H9 (cell line): ENCODE measurements around the gene C12orf75. TPM values are rescaled to one million over a fixed set of nuclear protein-coding genes. Genes with fewer than 3 reads are reported as not detected.

ENCODE experiments used
- DNase-seq: peaks from one replicate; pipeline ENCODE4 v3.0.0-alpha.2; 2017
- H2AFZ ChIP-seq: one replicate; pipeline ENCODE4 v1.6.1; 2013; ENCODE audit warnings: mild to moderate bottlenecking, low read length, control low read depth, moderate library complexity
- H2AK5ac ChIP-seq: 2 replicates; pipeline ENCODE4 v1.6.1; 2013; ENCODE audit warnings: low read length, control low read depth, mixed read lengths; ENCODE audit not compliant: insufficient read length
- H2BK120ac ChIP-seq: one replicate; pipeline ENCODE4 v1.6.1; 2013; ENCODE audit warnings: low read depth, mild to moderate bottlenecking, low read length, control low read depth, inconsistent platforms; ENCODE audit not compliant: poor library complexity, severe bottlenecking
- H2BK12ac ChIP-seq: 2 replicates; pipeline ENCODE4 v1.6.1; 2013; ENCODE audit warnings: low read length, control low read depth, mixed read lengths, low read depth; ENCODE audit not compliant: insufficient read length
- H2BK15ac ChIP-seq: 2 replicates; pipeline ENCODE4 v1.6.1; 2013; ENCODE audit warnings: low read depth, low read length, control low read depth
- H2BK20ac ChIP-seq: one replicate; pipeline ENCODE4 v1.6.1; 2013; ENCODE audit warnings: low read depth, mild to moderate bottlenecking, low read length, control low read depth, inconsistent platforms; ENCODE audit not compliant: poor library complexity, severe bottlenecking
- H2BK5ac ChIP-seq: 2 replicates; pipeline ENCODE4 v1.6.1; 2013; ENCODE audit warnings: low read length, control low read depth, mixed read lengths; ENCODE audit not compliant: insufficient read length
- H3K14ac ChIP-seq: 2 replicates; pipeline ENCODE4 v1.6.1; 2013; ENCODE audit warnings: low read length, control low read depth; ENCODE audit not compliant: insufficient read depth
- H3K18ac ChIP-seq: 2 replicates; pipeline ENCODE4 v1.6.1; 2013; ENCODE audit warnings: low read depth, mild to moderate bottlenecking, mixed read lengths, low read length, control low read depth; ENCODE audit not compliant: insufficient read length
- H3K23ac ChIP-seq: 2 replicates; pipeline ENCODE4 v1.6.1; 2013; ENCODE audit warnings: low read length, control low read depth, mixed read lengths, low read depth; ENCODE audit not compliant: insufficient read length
- H3K23me2 ChIP-seq: 2 replicates; pipeline ENCODE4 v1.6.1; 2013; ENCODE audit warnings: low read depth, mild to moderate bottlenecking, mixed read lengths, low read length, control low read depth; ENCODE audit not compliant: insufficient read length, poor library complexity, severe bottlenecking
- H3K27ac ChIP-seq: 2 replicates; pipeline ENCODE4 v1.5.1; 2013; ENCODE audit warnings: low read length, control low read depth, mixed read lengths, low read depth; ENCODE audit not compliant: insufficient read length
- H3K27me3 ChIP-seq: 2 replicates; pipeline ENCODE4 v1.6.1; 2013; ENCODE audit warnings: low read length, control low read depth, inconsistent platforms; ENCODE audit not compliant: insufficient read depth
- H3K4ac ChIP-seq: 2 replicates; pipeline ENCODE4 v1.6.1; 2013; ENCODE audit warnings: low read depth, mild to moderate bottlenecking, control low read depth, inconsistent platforms, low read length, moderate library complexity
- H3K4me1 ChIP-seq: 2 replicates; pipeline ENCODE4 v1.6.1; 2013; ENCODE audit warnings: low read length, control low read depth, inconsistent platforms; ENCODE audit not compliant: insufficient read depth
- H3K4me2 ChIP-seq: 2 replicates; pipeline ENCODE4 v1.6.1; 2013; ENCODE audit warnings: low read length, control low read depth, mixed read lengths; ENCODE audit not compliant: insufficient read length, insufficient read depth
- H3K56ac ChIP-seq: 2 replicates; pipeline ENCODE4 v1.6.1; 2013; ENCODE audit warnings: low read depth, mild to moderate bottlenecking, mixed read lengths, low read length, control low read depth; ENCODE audit not compliant: insufficient read length
- H3K79me1 ChIP-seq: 2 replicates; pipeline ENCODE4 v1.6.1; 2013; ENCODE audit warnings: low read depth, mild to moderate bottlenecking, moderate library complexity, low read length, control low read depth, inconsistent platforms; ENCODE audit not compliant: insufficient read depth, poor library complexity, severe bottlenecking
- H3K79me2 ChIP-seq: 2 replicates; pipeline ENCODE4 v1.6.1; 2013; ENCODE audit warnings: low read length, control low read depth, inconsistent platforms; ENCODE audit not compliant: insufficient read depth
- H3K9ac ChIP-seq: 2 replicates; pipeline ENCODE4 v1.6.1; 2013; ENCODE audit warnings: low read length, control low read depth, mixed read lengths; ENCODE audit not compliant: insufficient read length; ENCODE audit errors: extremely low read depth
- H3K9me3 ChIP-seq: one replicate; pipeline ENCODE4 v1.6.1; 2013; ENCODE audit warnings: low read depth, low read length, inconsistent platforms; ENCODE audit not compliant: control insufficient read depth
- H3T11ph ChIP-seq: one replicate; pipeline ENCODE4 v1.6.1; 2013; ENCODE audit warnings: mild to moderate bottlenecking, low read length, control low read depth, inconsistent platforms
- H4K20me1 ChIP-seq: one replicate; pipeline ENCODE4 v1.6.1; 2013; ENCODE audit not compliant: control insufficient read depth, insufficient read length, insufficient read depth
- H4K5ac ChIP-seq: 2 replicates; pipeline ENCODE4 v1.6.1; 2013; ENCODE audit warnings: low read depth, mild to moderate bottlenecking, mixed read lengths, low read length, control low read depth; ENCODE audit not compliant: insufficient read length
- H4K8ac ChIP-seq: replicated peaks from 2 replicates; pipeline ENCODE4 v1.6.1; 2013; ENCODE audit warnings: low read length, control low read depth, mixed read lengths, low read depth; ENCODE audit not compliant: insufficient read length
- H4K91ac ChIP-seq: 2 replicates; pipeline ENCODE4 v1.6.1; 2013; ENCODE audit warnings: low read depth, mild to moderate bottlenecking, moderate library complexity, mixed read lengths, low read length, control low read depth; ENCODE audit not compliant: insufficient read length
- H3K27ac Mint-ChIP-seq, 3 experiments: 2 replicates in 2 of 3; 3 replicates in 1 of 3; pipeline ENCODE4 v1.8.0; 2020 to 2021; ENCODE audit warnings: mixed read lengths in 3 of 3, mild to moderate bottlenecking in 1 of 3, moderate library complexity in 1 of 3
- H3K27me3 Mint-ChIP-seq: 2 replicates; pipeline ENCODE4 v1.8.0; 2021; ENCODE audit warnings: low read depth, mild to moderate bottlenecking, moderate library complexity, mixed read lengths
- H3K36me3 Mint-ChIP-seq, 3 experiments: 2 replicates in 2 of 3; 3 replicates in 1 of 3; pipeline ENCODE4 v1.8.0; 2020 to 2021; ENCODE audit warnings: low read depth in 3 of 3, mixed read lengths in 3 of 3; ENCODE audit not compliant: insufficient read depth in 1 of 3
- H3K4me1 Mint-ChIP-seq, 2 experiments: 2 replicates each; pipeline ENCODE4 v1.8.0; 2020; ENCODE audit warnings: mixed read lengths in 2 of 2
- H3K4me3 Mint-ChIP-seq, 2 experiments: 2 replicates in 1 of 2; 3 replicates in 1 of 2; pipeline ENCODE4 v1.8.0; 2020 to 2021; ENCODE audit warnings: mild to moderate bottlenecking in 2 of 2, mixed read lengths in 2 of 2, moderate library complexity in 1 of 2
- H3K9me3 Mint-ChIP-seq, 2 experiments: 2 replicates in 1 of 2; 3 replicates in 1 of 2; pipeline ENCODE4 v1.8.0; 2020; ENCODE audit warnings: mild to moderate bottlenecking in 2 of 2, mixed read lengths in 2 of 2, moderate library complexity in 1 of 2
- WGBS: extraction: QIAGEN DNeasy Blood & Tissue Kit; methylation state at CpG from one replicate; pipeline ENCODE4 v1.1.7; 2013; ENCODE audit warnings: missing lambda C conversion rate, low lambda C conversion rate, mixed read lengths; ENCODE audit not compliant: insufficient read length; ENCODE audit errors: extremely low coverage; 5-methylcytosine and 5-hydroxymethylcytosine counted together
- total RNA-seq: library from RNA; stranded (reverse); gene quantifications from 2 replicates; pipeline ENCODE4 v1.2.1, GENCODE V29; 2021
- TF ChIP-seq, protein P1 (sequence below): fragments of 200-600 bp; sonication (generic); conservative IDR thresholded peaks from 3 replicates; pipeline ENCODE4 v1.8.0; 2021; ENCODE audit warnings: antibody characterized with exemption, mild to moderate bottlenecking

The C12orf75 gene
- total RNA-seq, 1 experiment from 2014 or later: 37.9 TPM

DNA sequence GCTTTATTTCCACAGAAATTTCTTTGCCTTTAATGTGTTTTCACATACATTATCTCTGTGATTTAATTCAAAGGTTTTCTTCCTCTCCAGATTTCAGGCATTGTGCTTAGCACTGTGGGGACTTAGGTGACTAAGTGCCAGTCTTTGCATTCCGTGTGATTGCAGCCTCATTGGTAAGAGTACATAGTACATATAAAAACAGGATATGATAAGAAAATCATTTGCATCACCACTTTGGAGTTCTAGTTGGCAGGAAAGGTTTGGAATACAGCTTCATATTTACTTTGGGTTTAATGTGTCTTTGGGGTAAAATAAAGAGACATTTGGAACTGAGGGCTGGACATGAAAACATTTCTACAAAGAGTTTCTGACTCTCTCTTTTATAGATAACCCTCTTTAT lies 37.8 kb upstream of the C12orf75 start:
- DNase-seq: no peak
- H3K27ac ChIP-seq: no peak overlapping the region
- H4K91ac ChIP-seq: no peak overlapping the region
- no peaks in the 10 kb centered on the region for H4K20me1 ChIP-seq
- no peaks in the 10 kb centered on the region for H3K79me1 ChIP-seq
- no peak overlapping the region for H3K4me3 Mint-ChIP-seq
- no peak overlapping the region for H3K4ac ChIP-seq
- H3K36me3 Mint-ChIP-seq: peaks cover 3% of the 10 kb centered on the region in 3 experiments; a peak in 6 of 7 replicates
- TF ChIP-seq, protein P1, sequence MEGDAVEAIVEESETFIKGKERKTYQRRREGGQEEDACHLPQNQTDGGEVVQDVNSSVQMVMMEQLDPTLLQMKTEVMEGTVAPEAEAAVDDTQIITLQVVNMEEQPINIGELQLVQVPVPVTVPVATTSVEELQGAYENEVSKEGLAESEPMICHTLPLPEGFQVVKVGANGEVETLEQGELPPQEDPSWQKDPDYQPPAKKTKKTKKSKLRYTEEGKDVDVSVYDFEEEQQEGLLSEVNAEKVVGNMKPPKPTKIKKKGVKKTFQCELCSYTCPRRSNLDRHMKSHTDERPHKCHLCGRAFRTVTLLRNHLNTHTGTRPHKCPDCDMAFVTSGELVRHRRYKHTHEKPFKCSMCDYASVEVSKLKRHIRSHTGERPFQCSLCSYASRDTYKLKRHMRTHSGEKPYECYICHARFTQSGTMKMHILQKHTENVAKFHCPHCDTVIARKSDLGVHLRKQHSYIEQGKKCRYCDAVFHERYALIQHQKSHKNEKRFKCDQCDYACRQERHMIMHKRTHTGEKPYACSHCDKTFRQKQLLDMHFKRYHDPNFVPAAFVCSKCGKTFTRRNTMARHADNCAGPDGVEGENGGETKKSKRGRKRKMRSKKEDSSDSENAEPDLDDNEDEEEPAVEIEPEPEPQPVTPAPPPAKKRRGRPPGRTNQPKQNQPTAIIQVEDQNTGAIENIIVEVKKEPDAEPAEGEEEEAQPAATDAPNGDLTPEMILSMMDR: no peak
- no peak overlapping the region for H4K5ac ChIP-seq
- H3K27me3 Mint-ChIP-seq: no peaks in the 10 kb centered on the region; the same call in 1 of the 2 replicates
- H3K9ac ChIP-seq: no peak overlapping the region
- no peaks in the 10 kb centered on the region for H3K23me2 ChIP-seq
- H2BK20ac ChIP-seq: no peak overlapping the region
- H3T11ph ChIP-seq: no peak overlapping the region
- no peaks in the 10 kb centered on the region for H3K4me1 ChIP-seq
- H3K79me2 ChIP-seq: no peaks in the 10 kb centered on the region
- peaks cover 15 to 20% of the 10 kb centered on the region in 2 experiments for H3K4me1 Mint-ChIP-seq
- no peak overlapping the region for H3K56ac ChIP-seq
- no peak overlapping the region for H2BK15ac ChIP-seq
- H3K9me3 ChIP-seq: peaks cover 5% of the 10 kb centered on the region
- no peak overlapping the region for H2BK120ac ChIP-seq
- no peak overlapping the region for H3K18ac ChIP-seq
- H3K27ac Mint-ChIP-seq: no peak overlapping the region
- H3K27me3 ChIP-seq: no peaks in the 10 kb centered on the region; the same call in 1 of the 2 replicates
- H2AFZ ChIP-seq: no peak overlapping the region
- no peak overlapping the region for H2BK12ac ChIP-seq
- H2BK5ac ChIP-seq: no peak overlapping the region
- no peak overlapping the region for H3K4me2 ChIP-seq
- H4K8ac ChIP-seq: no peak overlapping the region
- no CpG with 5 or more reads among the region's 1 CpG for WGBS
- H2AK5ac ChIP-seq: no peak overlapping the region
- H3K23ac ChIP-seq: no peak overlapping the region
- H3K14ac ChIP-seq: no peak overlapping the region
- H3K9me3 Mint-ChIP-seq: peaks cover 3% of the 10 kb centered on the region in 2 experiments
